GM10266 (cell line): ENCODE measurements around the gene NUDT6.
"Not testable (repeated sequence)": the region's sequence is repeated elsewhere in the genome, so short reads cannot be mapped to it uniquely, and the experiment has no call there.

Experiments used
- DNase-seq: peaks from one replicate; pipeline ENCODE4 v3.0.0; 2012; ENCODE audit errors: extremely low spot score
- CTCF ChIP-seq: IDR thresholded peaks from 2 replicates; pipeline ENCODE4 v1.5.1; 2012; ENCODE audit warnings: mild to moderate bottlenecking, low read depth; ENCODE audit not compliant: control insufficient read depth, insufficient read depth; ENCODE audit errors: missing control alignments

The NUDT6 gene

GRCh38 chr4:122879001-122879400 is 43.4 kb downstream of the NUDT6 start:
- TF ChIP-seq CTCF: no peak
- no peak for DNase-seq

- TF ChIP-seq CTCF: no peak
- DNase-seq: no peak
These were observed 45.9 kb downstream of the NUDT6 start for GRCh38 chr4:122876456-122876855.

GRCh38 chr4:122875949-122876348 is 46.4 kb downstream of the NUDT6 start:
- no peak for DNase-seq

GRCh38 chr4:122873821-122874593 is 48.4 kb downstream of the NUDT6 start:
- no peak for TF ChIP-seq CTCF
- DNase-seq: no peak

More at GRCh38 chr4:122875949-122876348, 46.4 kb downstream of the NUDT6 start:
- TF ChIP-seq CTCF: no peak

- DNase-seq: no peak
- TF ChIP-seq CTCF: no peak
These were observed 49.3 kb downstream of the NUDT6 start for GRCh38 chr4:122873146-122873545.

- DNase-seq: not testable (repeated sequence)
These were observed 54.2 kb downstream of the NUDT6 start for GRCh38 chr4:122868235-122868634.

GRCh38 chr4:122865425-122865824 is 57.0 kb downstream of the NUDT6 start:
- no peak for DNase-seq
- no peak for TF ChIP-seq CTCF
